Sigmoid colon (tissue), 4 donors: Measurements from ENCODE around the gene ZBTB5.

Source experiments
- EP300 ChIP-seq, 4 donors: sonication (generic); formaldehyde crosslinking; IDR thresholded peaks; one replicate each; pipeline ENCODE4 v1.6.1; 2017; ENCODE audit warnings: antibody characterized with exemption in 4 of 4
- POLR2A ChIP-seq, 2 donors: fragments of 450-650 bp; IDR thresholded peaks; one replicate each; pipeline ENCODE4 v1.6.1; 2016; ENCODE audit warnings: antibody characterized with exemption in 2 of 2, mild to moderate bottlenecking in 2 of 2, moderate library complexity in 2 of 2
- POLR2AphosphoS5 ChIP-seq, 4 donors: sonication (generic); formaldehyde crosslinking; IDR thresholded peaks; one replicate each; pipeline ENCODE4 v1.6.1; 2017; ENCODE audit warnings: antibody characterized with exemption in 4 of 4
- TF ChIP-seq, protein P1 (sequence below), 4 experiments: fragments of 450-650 bp in 3 of 4; fragments of 200-600 bp in 1 of 4; IDR thresholded peaks; one replicate each; pipeline ENCODE4 v1.5.1; 2016 to 2019; ENCODE audit warnings: antibody characterized with exemption in 4 of 4, mild to moderate bottlenecking in 3 of 4, moderate library complexity in 2 of 4

DNA sequence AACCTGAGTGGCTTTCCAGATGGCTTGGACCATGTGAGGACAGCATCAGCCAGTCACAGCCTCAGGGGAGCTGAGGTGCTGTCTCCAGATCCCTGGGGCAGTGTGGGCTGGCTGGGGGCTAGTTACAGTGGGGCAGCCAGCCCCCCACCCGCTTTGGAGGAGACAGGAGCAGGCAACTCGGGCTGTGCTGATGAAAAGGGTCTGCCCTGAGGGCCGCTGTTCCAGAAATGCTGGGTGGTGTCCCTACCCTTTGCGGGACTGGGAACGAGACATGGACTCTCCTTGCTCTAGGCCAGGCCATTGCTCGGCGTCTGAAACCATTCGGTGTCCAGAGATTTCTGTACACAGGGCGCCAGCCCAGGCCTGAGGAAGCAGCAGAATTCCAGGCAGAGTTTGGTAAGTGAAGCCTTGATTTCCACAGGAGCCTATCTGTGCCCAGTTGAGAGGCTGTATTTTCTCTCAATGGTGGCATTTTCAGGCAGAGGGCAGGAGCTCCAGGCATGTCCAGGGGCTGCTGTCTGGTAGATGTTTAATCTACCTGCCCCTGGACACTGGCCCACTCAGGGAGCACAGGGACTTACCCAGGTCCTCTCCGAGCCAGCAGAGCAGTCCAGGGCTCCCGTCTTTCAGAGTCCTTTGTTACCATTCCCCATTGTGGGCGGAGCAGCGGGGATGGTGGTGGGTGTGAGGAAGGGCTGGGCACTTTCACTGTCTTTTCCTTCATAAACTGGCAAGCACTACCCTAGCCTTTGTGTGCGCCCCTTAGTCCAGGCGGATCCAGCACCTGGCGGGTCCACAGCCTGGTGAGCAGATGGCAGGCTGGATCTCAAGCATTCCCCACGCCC, 35.6 kb downstream of the ZBTB5 start:
- TF ChIP-seq POLR2A (IDR thresholded peaks at IDR 0.05) (no peak), POLR2AphosphoS5 (IDR thresholded peaks at IDR 0.05) (no peak), EP300 (IDR thresholded peaks at IDR 0.05) (no peak)
- TF ChIP-seq, protein P1, sequence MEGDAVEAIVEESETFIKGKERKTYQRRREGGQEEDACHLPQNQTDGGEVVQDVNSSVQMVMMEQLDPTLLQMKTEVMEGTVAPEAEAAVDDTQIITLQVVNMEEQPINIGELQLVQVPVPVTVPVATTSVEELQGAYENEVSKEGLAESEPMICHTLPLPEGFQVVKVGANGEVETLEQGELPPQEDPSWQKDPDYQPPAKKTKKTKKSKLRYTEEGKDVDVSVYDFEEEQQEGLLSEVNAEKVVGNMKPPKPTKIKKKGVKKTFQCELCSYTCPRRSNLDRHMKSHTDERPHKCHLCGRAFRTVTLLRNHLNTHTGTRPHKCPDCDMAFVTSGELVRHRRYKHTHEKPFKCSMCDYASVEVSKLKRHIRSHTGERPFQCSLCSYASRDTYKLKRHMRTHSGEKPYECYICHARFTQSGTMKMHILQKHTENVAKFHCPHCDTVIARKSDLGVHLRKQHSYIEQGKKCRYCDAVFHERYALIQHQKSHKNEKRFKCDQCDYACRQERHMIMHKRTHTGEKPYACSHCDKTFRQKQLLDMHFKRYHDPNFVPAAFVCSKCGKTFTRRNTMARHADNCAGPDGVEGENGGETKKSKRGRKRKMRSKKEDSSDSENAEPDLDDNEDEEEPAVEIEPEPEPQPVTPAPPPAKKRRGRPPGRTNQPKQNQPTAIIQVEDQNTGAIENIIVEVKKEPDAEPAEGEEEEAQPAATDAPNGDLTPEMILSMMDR (IDR thresholded peaks at IDR 0.05) = no peak
